ENCODE measurements around the gene SLTM.

- TF ChIP-seq CTCF (IDR thresholded peaks at IDR 0.05; ENCODE audit: insufficient read depth, low read depth, low read length) = no peak
- no peak for TF ChIP-seq EZH2 (IDR thresholded peaks at IDR 0.05; ENCODE audit: insufficient read depth, low read length)
Measured at GRCh38 chr15:58966698-58967097, 33.2 kb upstream of the SLTM start.
